Measurements from ENCODE around the gene KLF15.
A peak's percentile ranks its signal among the peaks of the same experiment; 100 is the strongest.

Gene KLF15

GRCh38 chr3:126389112-126389793 is 32.0 kb upstream of the KLF15 start:
- DNase-seq = peak; percentile 5

GRCh38 chr3:126381966-126382365 is 24.8 kb upstream of the KLF15 start:
- no peak for DNase-seq

GRCh38 chr3:126380011-126380768 is 23.0 kb upstream of the KLF15 start:
- no peak for DNase-seq

- DNase-seq = no peak
Measured at GRCh38 chr3:126378341-126378751, 21.1 kb upstream of the KLF15 start.

GRCh38 chr3:126377211-126377610 is 20.0 kb upstream of the KLF15 start:
- DNase-seq = no peak

DNA sequence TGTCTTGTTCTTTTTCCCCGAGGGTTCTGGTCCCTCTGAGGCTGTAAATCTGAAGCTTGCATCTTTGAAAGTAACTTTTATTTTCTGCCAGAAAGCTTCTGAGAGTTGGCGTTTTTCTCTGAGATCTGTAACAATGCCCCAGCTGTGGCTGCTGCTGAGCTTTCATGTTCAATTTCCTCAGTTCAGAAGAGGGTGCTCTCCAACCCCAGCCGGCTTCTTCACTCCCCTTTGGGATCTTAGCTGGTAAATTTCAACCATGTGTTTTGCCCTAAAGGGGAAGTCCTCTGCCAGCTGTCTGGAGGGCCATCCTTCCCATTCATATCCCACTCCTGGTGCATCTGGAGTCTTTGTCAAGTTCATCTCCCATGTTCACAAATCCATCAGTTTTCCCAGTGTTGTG is 19.2 kb upstream of the KLF15 start:
- DNase-seq = no peak

GRCh38 chr3:126375835-126376331 is 18.7 kb upstream of the KLF15 start:
- DNase-seq = no peak

DNA sequence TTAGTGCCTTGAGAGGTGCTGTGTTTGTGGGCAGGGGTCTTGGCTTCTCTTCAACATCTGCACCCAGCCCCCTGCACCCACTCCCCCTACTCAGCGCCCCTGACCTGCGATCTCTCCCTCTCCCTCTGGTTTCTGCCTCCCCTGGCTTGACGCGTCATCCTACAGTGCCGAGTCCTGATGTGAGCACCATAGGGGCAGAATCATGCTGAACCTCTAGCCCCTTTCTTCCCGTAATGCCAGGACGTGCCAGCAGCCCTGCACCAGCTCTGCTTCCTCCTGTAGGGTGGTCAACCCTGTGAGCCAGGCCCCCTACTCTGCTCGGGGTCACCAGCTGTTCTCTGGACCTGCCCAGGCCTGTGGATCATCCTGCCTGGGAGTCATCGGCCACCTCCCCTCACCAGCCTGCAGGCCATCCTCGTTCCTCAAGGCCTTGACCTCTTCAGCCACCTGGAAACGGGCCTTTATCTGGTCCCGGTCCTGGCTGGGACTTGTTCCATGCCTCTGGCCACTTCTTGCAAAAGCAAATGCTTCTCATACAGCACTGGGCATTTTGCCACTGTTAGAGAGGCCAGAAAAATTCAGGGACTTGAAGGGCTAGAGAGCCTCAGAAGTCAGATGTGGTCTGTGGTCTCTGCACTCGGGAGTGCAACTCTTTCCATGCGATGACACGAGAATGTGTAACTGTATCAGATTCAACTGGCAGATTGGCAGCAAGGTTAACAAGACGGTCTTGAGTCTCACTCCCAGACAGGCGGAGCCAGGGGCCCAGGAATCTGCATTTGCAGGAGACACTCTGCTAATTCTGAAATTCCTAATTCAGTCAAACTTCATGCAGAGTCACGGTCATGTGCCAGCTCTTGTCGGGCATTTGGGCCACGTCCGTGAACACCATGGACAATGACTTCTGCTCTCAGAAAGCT is 16.7 kb upstream of the KLF15 start:
- DNase-seq = no peak

DNA sequence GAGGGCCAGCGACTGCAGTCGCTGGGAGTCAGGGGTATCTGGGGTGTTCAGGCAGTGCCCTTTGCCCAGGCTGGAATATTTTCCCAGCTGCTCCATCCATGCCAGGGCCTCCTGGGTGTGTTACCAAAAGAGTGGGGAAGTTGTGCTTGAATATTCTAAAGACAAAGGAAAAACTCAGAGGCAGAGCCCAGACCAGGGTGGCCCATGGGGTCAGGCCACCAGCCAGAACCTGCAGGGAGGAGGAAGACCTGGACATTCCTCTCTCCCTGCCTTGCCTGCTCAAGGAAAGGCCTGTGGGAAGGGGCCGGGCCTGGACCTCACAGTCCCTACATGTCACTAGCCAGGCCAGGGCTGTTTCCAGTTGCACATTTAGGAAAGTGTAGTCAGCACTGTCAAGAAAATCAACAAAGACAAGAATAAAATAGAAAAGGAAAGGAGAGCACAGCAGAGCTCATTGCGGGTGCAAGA is 16.0 kb upstream of the KLF15 start:
- DNase-seq = no peak

DNA sequence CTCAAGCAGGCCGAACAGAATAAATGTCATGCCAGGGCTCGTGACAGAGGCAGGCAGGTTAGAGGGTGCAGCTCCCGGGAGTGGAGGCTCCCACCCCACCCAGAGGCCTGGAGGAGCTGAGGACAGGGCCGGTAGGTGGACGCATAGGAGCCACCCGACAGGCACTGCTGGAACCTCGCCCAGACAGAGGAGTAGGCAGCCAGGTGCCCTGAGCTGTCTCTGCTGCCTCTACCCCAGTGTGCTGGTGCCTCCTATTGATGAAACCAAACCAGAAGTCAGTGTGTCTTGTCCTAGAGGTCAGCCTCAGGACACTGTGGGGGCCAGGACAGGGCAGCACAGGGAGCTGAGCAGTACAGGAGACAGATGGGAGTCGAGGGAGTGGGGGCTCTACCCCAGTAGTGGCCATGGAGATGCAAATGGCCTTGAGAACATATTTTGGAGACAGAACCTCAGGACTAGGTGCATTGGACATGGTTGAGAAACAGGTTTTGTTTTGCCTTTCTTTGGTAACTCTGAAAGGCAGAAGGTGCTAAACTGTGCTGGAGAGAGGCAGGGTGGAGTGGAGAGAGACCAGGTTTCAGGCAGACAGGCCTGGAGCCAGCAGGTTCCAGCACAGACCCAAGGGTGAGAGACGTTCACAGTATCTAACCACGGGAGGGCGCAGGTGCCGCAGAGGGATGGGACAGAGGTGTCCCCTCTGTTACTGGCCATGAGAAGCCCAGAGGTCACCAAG is 15.4 kb upstream of the KLF15 start:
- no peak for DNase-seq

- no peak for DNase-seq
Measured at GRCh38 chr3:126371096-126371705, 14.0 kb upstream of the KLF15 start.

DNA sequence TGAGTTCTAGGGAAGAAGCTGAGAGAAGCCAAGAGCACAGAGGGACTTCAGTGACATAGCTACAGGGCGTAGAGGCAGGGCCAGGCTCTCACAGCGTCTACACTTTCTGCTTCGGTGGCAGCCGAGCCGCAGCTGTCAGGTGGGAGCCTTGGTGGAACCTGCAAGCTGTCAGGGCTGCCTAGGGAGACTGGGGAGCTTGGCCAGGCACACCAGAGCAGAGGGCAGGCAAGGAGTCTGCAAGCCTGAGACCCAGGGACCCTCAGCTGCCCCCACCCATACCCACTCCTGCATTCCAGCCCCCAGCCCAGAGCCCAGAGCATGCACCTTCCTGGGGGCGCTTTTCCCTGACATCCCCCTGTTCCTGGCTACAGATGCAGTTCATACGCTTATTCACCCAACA is 13.4 kb upstream of the KLF15 start:
- no peak for DNase-seq

DNA sequence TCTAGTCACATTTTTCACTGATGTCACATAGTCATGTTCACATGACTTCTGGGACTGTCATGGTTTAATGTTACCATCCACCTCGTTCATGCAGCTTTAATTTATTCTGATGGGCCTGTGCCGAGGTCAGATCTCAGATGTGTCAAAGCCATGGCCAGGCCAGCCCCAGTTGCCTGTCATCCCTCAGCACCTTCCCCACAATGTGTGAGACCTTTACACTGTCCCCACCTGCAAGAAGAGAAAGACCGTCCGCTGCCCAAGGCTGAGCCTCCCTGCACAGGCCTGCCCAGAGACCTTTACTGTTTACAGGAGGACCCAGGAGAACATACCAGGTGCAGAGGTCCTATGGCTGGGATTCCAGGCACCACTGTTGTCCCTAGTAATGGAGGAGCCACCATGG is 12.8 kb upstream of the KLF15 start:
- no peak for DNase-seq

GRCh38 chr3:126369490-126369889 is 12.3 kb upstream of the KLF15 start:
- DNase-seq = no peak

DNA sequence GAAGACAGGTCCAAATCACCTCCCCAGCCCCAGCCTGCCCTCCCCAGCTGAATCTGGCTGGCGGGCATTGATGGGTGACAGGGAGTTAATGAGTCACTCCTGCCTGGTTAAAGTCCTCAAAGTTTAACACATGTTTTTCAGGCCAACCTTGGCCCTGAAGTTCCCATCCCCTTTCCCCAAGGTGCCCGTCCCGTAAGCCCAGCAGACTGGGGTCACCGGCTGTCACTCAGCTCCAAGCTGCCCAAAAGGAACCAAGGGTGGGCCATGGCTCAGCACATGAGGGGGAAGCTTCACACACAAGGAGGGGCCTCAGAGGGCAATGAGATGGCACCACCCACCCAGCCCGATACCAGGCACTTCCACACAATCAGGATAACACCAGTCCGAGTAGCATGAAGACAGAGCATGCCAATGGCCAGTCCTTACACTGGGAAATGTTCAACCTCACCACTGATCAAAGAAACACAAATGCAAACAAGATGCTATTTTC is 10.2 kb upstream of the KLF15 start:
- no peak for DNase-seq

- DNase-seq = no peak
Measured at GRCh38 chr3:126365351-126366277, 8.4 kb upstream of the KLF15 start.

DNA sequence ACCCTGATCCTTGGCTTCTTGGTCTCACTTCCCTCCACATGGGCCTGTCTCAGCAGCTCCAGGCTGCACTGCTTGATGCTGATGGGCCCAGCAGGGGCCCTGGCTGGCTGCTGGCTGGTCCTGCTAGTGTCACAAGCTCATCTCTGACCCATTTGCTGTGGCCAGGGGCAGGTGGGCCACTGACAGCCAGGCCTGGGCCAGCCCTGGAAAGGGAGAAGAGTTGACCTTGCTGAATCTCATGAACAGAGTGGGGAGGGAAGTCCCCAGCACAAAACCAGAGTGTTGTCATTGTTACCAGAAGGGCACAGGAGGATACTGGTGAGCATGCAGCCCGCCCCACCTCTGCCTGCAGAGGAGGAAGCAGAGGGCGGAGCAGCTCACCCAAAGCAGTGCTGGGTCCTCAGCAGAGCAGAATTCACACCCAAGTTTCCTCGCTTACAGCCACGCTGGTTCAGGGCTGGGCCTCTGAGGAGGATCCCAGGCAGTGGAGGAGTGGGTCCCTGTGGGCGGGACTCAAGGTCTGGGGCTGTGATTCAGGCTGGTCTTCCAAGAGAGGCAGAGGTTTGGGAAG is 7.6 kb upstream of the KLF15 start:
- no peak for DNase-seq

DNA sequence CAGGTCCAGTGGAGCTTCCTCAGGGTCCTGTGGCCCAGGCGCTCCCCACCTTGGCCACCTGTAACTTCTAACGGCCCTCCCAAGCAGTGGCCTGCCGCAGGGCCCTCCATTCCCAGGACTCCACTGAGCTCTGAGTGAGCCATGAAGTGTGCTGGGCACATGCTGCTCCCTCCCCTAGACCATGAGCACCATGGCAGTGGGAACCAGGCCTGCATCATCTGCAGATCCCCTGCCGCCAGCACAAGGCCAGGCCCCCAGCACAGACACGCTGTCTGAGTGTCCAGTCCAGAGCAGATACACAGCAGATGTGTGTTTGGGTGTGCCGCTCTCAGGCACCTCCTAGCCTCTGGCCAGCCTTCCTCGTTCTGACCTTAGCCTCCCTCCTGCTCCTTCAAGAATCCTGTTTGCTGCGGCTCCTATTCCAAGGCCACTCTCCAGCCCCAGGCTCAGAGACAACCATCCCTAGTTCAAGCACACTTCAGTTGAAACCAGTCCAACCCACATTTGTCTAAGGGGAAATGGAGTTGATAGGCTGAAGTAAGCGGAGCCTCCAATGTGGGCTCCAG is 7.0 kb upstream of the KLF15 start:
- DNase-seq = no peak

- DNase-seq = no peak
Measured at GRCh38 chr3:126361211-126361610, 4.0 kb upstream of the KLF15 start.

GRCh38 chr3:126360714-126361060 is 3.5 kb upstream of the KLF15 start:
- no peak for DNase-seq

Measured in DMS79 treated with DMSO at 0.1 percent for 48 hours (cell line).